Liver (tissue), 9 donors: Measurements from ENCODE around the gene C14orf132. TPM values are rescaled to one million over a fixed set of nuclear protein-coding genes. Genes with fewer than 3 reads are reported as not detected.

Experiments
- DNase-seq: peaks from one replicate; pipeline ENCODE4 v3.0.0-alpha.2; 2017; ENCODE audit warnings: low spot score
- H3K27ac ChIP-seq, 2 donors: one replicate each; pipeline ENCODE4 v1.7.0; 2013; ENCODE audit warnings: inconsistent platforms in 2 of 2, low read length in 2 of 2, control low read depth in 1 of 2, low read depth in 1 of 2, mild to moderate bottlenecking in 1 of 2
- H3K27me3 ChIP-seq, 4 donors: one replicate each; pipeline versions ENCODE4 v1.6.1 to v1.7.0; 2013; ENCODE audit warnings: low read length in 3 of 4, inconsistent platforms in 1 of 4, mild to moderate bottlenecking in 1 of 4, moderate library complexity in 1 of 4; ENCODE audit not compliant: control insufficient read depth in 4 of 4, insufficient read depth in 4 of 4
- H3K36me3 ChIP-seq, 4 donors: one replicate each; pipeline versions ENCODE4 v1.6.1 to v1.7.0; 2013; ENCODE audit warnings: low read length in 3 of 4, mild to moderate bottlenecking in 3 of 4, low read depth in 1 of 4, moderate library complexity in 1 of 4; ENCODE audit not compliant: control insufficient read depth in 4 of 4, insufficient read depth in 3 of 4
- H3K4me1 ChIP-seq, 4 donors: one replicate each; pipeline versions ENCODE4 v1.6.1 to v1.7.0; 2013; ENCODE audit warnings: low read length in 3 of 4, mild to moderate bottlenecking in 3 of 4, moderate library complexity in 1 of 4; ENCODE audit not compliant: control insufficient read depth in 4 of 4, insufficient read depth in 4 of 4
- H3K4me3 ChIP-seq, 3 donors: one replicate each; pipeline versions ENCODE4 v1.6.1 to v1.7.0; 2013; ENCODE audit warnings: low read length in 3 of 3, control low read depth in 1 of 3, low read depth in 1 of 3, mild to moderate bottlenecking in 1 of 3
- H3K9ac ChIP-seq, 2 donors: one replicate each; pipeline ENCODE4 v1.7.0; 2013; ENCODE audit warnings: low read length in 2 of 2, mild to moderate bottlenecking in 2 of 2, moderate library complexity in 2 of 2, control low read depth in 1 of 2, low read depth in 1 of 2
- H3K9me3 ChIP-seq, 4 donors: one replicate each; pipeline versions ENCODE4 v1.6.1 to v1.7.0; 2013; ENCODE audit warnings: low read length in 3 of 4; ENCODE audit not compliant: control insufficient read depth in 4 of 4
- EGR1 ChIP-seq, 2 donors: IDR thresholded peaks; 2 replicates each; pipeline ENCODE4 v1.6.1; 2016 to 2018; ENCODE audit warnings: antibody characterized with exemption in 2 of 2, low read depth in 2 of 2
- FOXA1 ChIP-seq: IDR thresholded peaks from 2 replicates; pipeline ENCODE4 v1.6.1; 2016; ENCODE audit warnings: antibody characterized with exemption
- RXRA ChIP-seq, 2 donors: IDR thresholded peaks; 2 replicates each; pipeline ENCODE4 v1.6.1; 2017 to 2018; ENCODE audit warnings: antibody characterized with exemption in 2 of 2, mild to moderate bottlenecking in 1 of 2
- SP1 ChIP-seq: IDR thresholded peaks from 2 replicates; pipeline ENCODE4 v1.6.1; 2018; ENCODE audit warnings: antibody characterized with exemption, mild to moderate bottlenecking
- YY1 ChIP-seq: IDR thresholded peaks from 2 replicates; pipeline ENCODE4 v1.6.1; 2016; ENCODE audit warnings: antibody characterized with exemption, mild to moderate bottlenecking
- WGBS: extraction: QIAGEN DNeasy Blood & Tissue Kit; methylation state at CpG from one replicate; pipeline ENCODE4 v1.1.7; 2013; 5-methylcytosine and 5-hydroxymethylcytosine counted together
- polyA plus RNA-seq, 2 donors: library from polyadenylated mRNA; stranded (reverse) in 1 of 2; unstranded in 1 of 2; fragments of 200-250 nt in 1 of 2; fragments of >200 nt in 1 of 2; fragmentation: Nextera tagmentation in 1 of 2; extraction: Ambion mirVana in 1 of 2; gene quantifications; one replicate each; pipeline versions ENCODE4 v1.2.1 to v1.2.3, GENCODE V29; 2013 to 2015
- total RNA-seq, 2 donors: library from RNA; depleted of rRNA; stranded (reverse); fragments of >200 nt; gene quantifications; one replicate each; pipeline ENCODE4 v1.2.3, GENCODE V29; 2014
- TF ChIP-seq, protein P1 (sequence below): fragments of 150-350 bp; IDR thresholded peaks from 2 replicates; pipeline ENCODE4 v1.5.1; 2017; ENCODE audit warnings: improper control_type of control experiment, low read depth, low read length; ENCODE audit not compliant: missing input control
- TF ChIP-seq, protein P2 (sequence below): IDR thresholded peaks from 2 replicates; pipeline ENCODE4 v1.6.1; 2016; ENCODE audit warnings: antibody characterized with exemption
- TF ChIP-seq, protein P3 (sequence below): IDR thresholded peaks from 2 replicates; pipeline ENCODE4 v1.6.1; 2016; ENCODE audit warnings: antibody characterized with exemption, mild to moderate bottlenecking
- donor health status: healthy.
- donor health status: healthy.
- donor health status: healthy.
- donor health status: healthy.
- donor health status: healthy.

Gene C14orf132
- total and polyA plus RNA-seq, 4 donors = 1.8 to 3.0 (median 2.1) TPM

DNA sequence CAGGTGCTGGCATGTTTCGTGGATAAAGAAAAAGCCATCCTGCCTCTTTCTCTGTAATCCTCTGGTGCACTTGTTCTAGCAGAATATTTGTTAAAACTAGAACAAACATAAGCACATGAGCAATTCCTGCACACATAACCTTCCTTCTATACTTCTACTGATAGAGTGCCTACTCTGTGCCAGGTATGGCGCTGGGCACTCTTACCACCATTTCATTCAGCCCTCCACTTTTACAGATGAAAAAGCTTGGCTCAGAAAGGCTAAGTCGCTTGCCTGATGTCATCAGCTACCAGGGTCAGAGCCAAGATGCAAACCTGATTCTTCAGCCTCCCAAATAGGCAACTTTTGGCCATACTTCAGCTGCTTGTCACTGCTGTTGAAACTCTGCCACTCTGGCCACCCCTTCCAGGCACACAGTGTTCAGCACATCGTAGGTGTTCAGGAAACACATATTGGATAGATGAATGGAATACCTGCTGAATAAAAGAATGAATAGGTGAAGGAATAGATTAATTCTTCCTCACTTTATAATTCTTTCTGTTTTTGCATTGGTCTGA lies 10.0 kb upstream of the C14orf132 start:
- Histone ChIP-seq H3K27me3 (no peaks in the 10 kb centered on the region), H3K4me1 (no peaks in the 10 kb centered on the region), H3K4me3 (no peak overlapping the region), H3K9me3 (no peaks in the 10 kb centered on the region), H3K9ac (no peak overlapping the region), H3K36me3 (no peaks in the 10 kb centered on the region), H3K27ac (no peak overlapping the region)
- no peak for DNase-seq
- TF ChIP-seq, protein P1, sequence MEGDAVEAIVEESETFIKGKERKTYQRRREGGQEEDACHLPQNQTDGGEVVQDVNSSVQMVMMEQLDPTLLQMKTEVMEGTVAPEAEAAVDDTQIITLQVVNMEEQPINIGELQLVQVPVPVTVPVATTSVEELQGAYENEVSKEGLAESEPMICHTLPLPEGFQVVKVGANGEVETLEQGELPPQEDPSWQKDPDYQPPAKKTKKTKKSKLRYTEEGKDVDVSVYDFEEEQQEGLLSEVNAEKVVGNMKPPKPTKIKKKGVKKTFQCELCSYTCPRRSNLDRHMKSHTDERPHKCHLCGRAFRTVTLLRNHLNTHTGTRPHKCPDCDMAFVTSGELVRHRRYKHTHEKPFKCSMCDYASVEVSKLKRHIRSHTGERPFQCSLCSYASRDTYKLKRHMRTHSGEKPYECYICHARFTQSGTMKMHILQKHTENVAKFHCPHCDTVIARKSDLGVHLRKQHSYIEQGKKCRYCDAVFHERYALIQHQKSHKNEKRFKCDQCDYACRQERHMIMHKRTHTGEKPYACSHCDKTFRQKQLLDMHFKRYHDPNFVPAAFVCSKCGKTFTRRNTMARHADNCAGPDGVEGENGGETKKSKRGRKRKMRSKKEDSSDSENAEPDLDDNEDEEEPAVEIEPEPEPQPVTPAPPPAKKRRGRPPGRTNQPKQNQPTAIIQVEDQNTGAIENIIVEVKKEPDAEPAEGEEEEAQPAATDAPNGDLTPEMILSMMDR = no peak
- TF ChIP-seq FOXA1 = no peak
- TF ChIP-seq, protein P2, sequence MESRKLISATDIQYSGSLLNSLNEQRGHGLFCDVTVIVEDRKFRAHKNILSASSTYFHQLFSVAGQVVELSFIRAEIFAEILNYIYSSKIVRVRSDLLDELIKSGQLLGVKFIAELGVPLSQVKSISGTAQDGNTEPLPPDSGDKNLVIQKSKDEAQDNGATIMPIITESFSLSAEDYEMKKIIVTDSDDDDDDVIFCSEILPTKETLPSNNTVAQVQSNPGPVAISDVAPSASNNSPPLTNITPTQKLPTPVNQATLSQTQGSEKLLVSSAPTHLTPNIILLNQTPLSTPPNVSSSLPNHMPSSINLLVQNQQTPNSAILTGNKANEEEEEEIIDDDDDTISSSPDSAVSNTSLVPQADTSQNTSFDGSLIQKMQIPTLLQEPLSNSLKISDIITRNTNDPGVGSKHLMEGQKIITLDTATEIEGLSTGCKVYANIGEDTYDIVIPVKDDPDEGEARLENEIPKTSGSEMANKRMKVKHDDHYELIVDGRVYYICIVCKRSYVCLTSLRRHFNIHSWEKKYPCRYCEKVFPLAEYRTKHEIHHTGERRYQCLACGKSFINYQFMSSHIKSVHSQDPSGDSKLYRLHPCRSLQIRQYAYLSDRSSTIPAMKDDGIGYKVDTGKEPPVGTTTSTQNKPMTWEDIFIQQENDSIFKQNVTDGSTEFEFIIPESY = no peak
- no peak for TF ChIP-seq YY1
- TF ChIP-seq, protein P3, sequence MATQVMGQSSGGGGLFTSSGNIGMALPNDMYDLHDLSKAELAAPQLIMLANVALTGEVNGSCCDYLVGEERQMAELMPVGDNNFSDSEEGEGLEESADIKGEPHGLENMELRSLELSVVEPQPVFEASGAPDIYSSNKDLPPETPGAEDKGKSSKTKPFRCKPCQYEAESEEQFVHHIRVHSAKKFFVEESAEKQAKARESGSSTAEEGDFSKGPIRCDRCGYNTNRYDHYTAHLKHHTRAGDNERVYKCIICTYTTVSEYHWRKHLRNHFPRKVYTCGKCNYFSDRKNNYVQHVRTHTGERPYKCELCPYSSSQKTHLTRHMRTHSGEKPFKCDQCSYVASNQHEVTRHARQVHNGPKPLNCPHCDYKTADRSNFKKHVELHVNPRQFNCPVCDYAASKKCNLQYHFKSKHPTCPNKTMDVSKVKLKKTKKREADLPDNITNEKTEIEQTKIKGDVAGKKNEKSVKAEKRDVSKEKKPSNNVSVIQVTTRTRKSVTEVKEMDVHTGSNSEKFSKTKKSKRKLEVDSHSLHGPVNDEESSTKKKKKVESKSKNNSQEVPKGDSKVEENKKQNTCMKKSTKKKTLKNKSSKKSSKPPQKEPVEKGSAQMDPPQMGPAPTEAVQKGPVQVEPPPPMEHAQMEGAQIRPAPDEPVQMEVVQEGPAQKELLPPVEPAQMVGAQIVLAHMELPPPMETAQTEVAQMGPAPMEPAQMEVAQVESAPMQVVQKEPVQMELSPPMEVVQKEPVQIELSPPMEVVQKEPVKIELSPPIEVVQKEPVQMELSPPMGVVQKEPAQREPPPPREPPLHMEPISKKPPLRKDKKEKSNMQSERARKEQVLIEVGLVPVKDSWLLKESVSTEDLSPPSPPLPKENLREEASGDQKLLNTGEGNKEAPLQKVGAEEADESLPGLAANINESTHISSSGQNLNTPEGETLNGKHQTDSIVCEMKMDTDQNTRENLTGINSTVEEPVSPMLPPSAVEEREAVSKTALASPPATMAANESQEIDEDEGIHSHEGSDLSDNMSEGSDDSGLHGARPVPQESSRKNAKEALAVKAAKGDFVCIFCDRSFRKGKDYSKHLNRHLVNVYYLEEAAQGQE = no peak
- no peak for TF ChIP-seq EGR1 (IDR thresholded peaks at IDR 0.05; ENCODE audit: low read depth in 2 of 2)
- 83% methylated on average over 4 of the region's 4 CpGs for WGBS

DNA sequence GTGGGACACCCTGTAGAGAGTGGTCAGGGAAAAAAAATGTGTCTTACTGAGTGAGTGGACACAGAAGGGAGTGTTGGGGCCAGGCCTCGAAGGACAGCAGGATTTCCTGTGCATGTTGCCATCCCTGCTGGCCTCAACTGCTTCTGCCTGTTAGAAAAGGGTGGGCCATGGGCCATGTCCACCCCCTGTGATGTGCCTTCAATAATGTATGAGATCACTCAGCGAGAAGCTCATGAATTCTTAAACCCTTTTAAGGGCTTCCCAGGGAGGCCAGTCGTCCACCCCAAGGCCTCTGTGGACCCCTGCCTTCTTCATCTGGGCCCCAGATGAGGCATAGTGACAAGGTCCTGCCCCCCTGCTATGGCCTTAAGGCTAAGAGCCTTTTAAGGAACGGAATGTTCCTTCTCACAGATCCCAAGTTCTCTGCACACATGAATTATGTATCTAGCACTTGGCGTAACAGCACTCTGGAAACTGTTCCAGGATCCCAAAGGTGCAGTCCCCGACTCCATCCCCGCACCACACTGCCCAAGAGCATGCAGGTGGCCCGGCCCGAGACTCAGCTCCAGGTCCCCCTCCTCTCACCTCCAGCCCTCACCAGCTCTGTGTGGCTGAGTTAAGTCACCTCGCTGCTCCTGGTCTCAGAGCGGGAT lies 8.9 kb upstream of the C14orf132 start:
- TF ChIP-seq, protein P2 = no peak
- TF ChIP-seq SP1 (no peak), RXRA (IDR thresholded peaks at IDR 0.05) (no peak)
- TF ChIP-seq, protein P1 = no peak
- Histone ChIP-seq H3K27me3 (no peaks in the 10 kb centered on the region), H3K27ac (no peak overlapping the region), H3K9ac (no peak overlapping the region), H3K36me3 (no peaks in the 10 kb centered on the region), H3K9me3 (no peaks in the 10 kb centered on the region), H3K4me1 (no peaks in the 10 kb centered on the region), H3K4me3 (no peak overlapping the region)
- WGBS = 86% methylated on average over 11 of the region's 11 CpGs
- DNase-seq = no peak
